HepG2 (cell line): Measurements from ENCODE around the gene KRT17. TPM values are rescaled to one million over a fixed set of nuclear protein-coding genes. Genes with fewer than 3 reads are reported as not detected.

Experiments used
- ATAC-seq: fragments of 200-7000 bp; cut with Tn5 transposase; 3 replicates; pipeline ENCODE4 v1.9.1; 2020; ENCODE audit warnings: mild to moderate bottlenecking, moderate library complexity
- BruUV-seq: library from RNA; stranded (reverse); fragments of 400-500 nt; replicated peaks from 2 replicates; lab custom pipeline; 2021; lab: Mats Ljungman, UMichigan
- CTCF ChIA-PET: fragments of 300-600 bp; formaldehyde crosslinking; extraction: SDS; loops from one replicate; lab custom pipeline; 2021; ENCODE audit warnings: low total read pairs, inconsistent platforms, low intra/inter-chr PET ratio; lab: Yijun Ruan, JAX
- POLR2A ChIA-PET: fragments of 350-600 bp; sonication (Branson Sonifier 250); formaldehyde crosslinking; loops from one replicate; lab custom pipeline; 2020; ENCODE audit warnings: antibody characterized with exemption, inconsistent platforms; lab: Yijun Ruan, JAX
- DNase-seq: peaks from one replicate; pipeline ENCODE4 v3.0.0-alpha.2; 2015; ENCODE audit warnings: low spot score
- FAIRE-seq: peaks from 3 replicates; lab custom pipeline; 2011; peaks lifted over from hg19 to GRCh38; lab: Jason Lieb, UNC
- H2AFZ ChIP-seq: one replicate; pipeline ENCODE4 v1.6.1; 2011; ENCODE audit warnings: low read length, inconsistent platforms
- H3K27ac ChIP-seq: fragments of 300-600 bp; 3 replicates; pipeline ENCODE4 v1.8.0; 2011; ENCODE audit warnings: mixed run types, mild to moderate bottlenecking, mixed read lengths, low read length, inconsistent platforms; ENCODE audit not compliant: insufficient read depth; ENCODE audit errors: extremely low read length
- H3K27me3 ChIP-seq, 2 experiments: fragments of 200-600 bp in 1 of 2; 2 replicates in 1 of 2; 3 replicates in 1 of 2; pipeline versions ENCODE4 v1.6.0 to v1.8.0; 2011; ENCODE audit warnings: low read length in 2 of 2, mild to moderate bottlenecking in 2 of 2, moderate library complexity in 2 of 2, inconsistent platforms in 1 of 2; ENCODE audit not compliant: insufficient read depth in 2 of 2, control insufficient read depth in 1 of 2
- H3K36me3 ChIP-seq, 2 experiments: fragments of 200-600 bp in 1 of 2; replicated peaks in 1 of 2; 2 replicates in 1 of 2; 3 replicates in 1 of 2; pipeline versions ENCODE4 v1.5.1 to v1.8.0; 2011; ENCODE audit warnings: low read length in 2 of 2, inconsistent platforms in 1 of 2; ENCODE audit not compliant: insufficient read depth in 2 of 2, control insufficient read depth in 1 of 2
- H3K4me1 ChIP-seq: 2 replicates; pipeline ENCODE4 v1.5.1; 2012; ENCODE audit warnings: low read length, inconsistent platforms; ENCODE audit not compliant: insufficient read depth
- H3K4me2 ChIP-seq: 2 replicates; pipeline ENCODE4 v1.6.0; 2011; ENCODE audit warnings: low read depth, low read length, inconsistent platforms
- H3K4me3 ChIP-seq, 3 experiments: fragments of 200-600 bp in 1 of 3; sonication (generic), shearing (Covaris generic) in 1 of 3; replicated peaks in 1 of 3; 2 replicates each; pipeline ENCODE4 v1.5.1; 2011 to 2016; ENCODE audit warnings: low read length in 3 of 3, inconsistent platforms in 2 of 3, low read depth in 2 of 3, mild to moderate bottlenecking in 2 of 3, control low read depth in 1 of 3, mixed read lengths in 1 of 3; ENCODE audit not compliant: insufficient read depth in 1 of 3
- H3K79me2 ChIP-seq: one replicate; pipeline ENCODE4 v1.6.1; 2011; ENCODE audit warnings: low read length, inconsistent platforms; ENCODE audit not compliant: insufficient read depth
- H3K9ac ChIP-seq: 2 replicates; pipeline ENCODE4 v1.6.0; 2011; ENCODE audit warnings: mild to moderate bottlenecking, low read depth, low read length, inconsistent platforms; ENCODE audit not compliant: insufficient read depth
- H3K9me3 ChIP-seq: 2 replicates; pipeline ENCODE4 v1.5.1; 2012; ENCODE audit warnings: mild to moderate bottlenecking, low read length
- H4K20me1 ChIP-seq: 2 replicates; pipeline ENCODE4 v1.6.0; 2011; ENCODE audit warnings: inconsistent platforms, mild to moderate bottlenecking, low read length, moderate library complexity; ENCODE audit not compliant: insufficient read depth
- FOXK1 ChIP-seq: sonication (generic); formaldehyde crosslinking; IDR thresholded peaks from 2 replicates; pipeline ENCODE4 v1.4.0; 2020; ENCODE audit warnings: low read depth, missing genetic modification reagents, borderline replicate concordance
- HNRNPL ChIP-seq: fragments of 200-400 bp; formaldehyde crosslinking; IDR thresholded peaks from 2 replicates; pipeline ENCODE4 v1.6.1; 2017; ENCODE audit warnings: mild to moderate bottlenecking, low read depth, low read length
- MTA1 ChIP-seq: sonication (generic); formaldehyde crosslinking; IDR thresholded peaks from 2 replicates; pipeline ENCODE4 v1.4.0; 2020; ENCODE audit warnings: missing genetic modification reagents, mild to moderate bottlenecking, borderline replicate concordance
- MYNN ChIP-seq: sonication (generic); formaldehyde crosslinking; IDR thresholded peaks from 2 replicates; pipeline ENCODE4 v1.4.0; 2020; ENCODE audit warnings: mild to moderate bottlenecking, low read depth, missing genetic modification reagents
- ZNF496 ChIP-seq: sonication (generic); formaldehyde crosslinking; IDR thresholded peaks from 2 replicates; pipeline ENCODE4 v1.8.1; 2023; ENCODE audit warnings: mild to moderate bottlenecking, moderate library complexity, missing genetic modification reagents; ENCODE audit not compliant: insufficient replicate concordance
- WGBS: methylation state at CpG from one replicate; pipeline ENCODE4 v1.1.6; 2017; ENCODE audit warnings: low lambda C conversion rate; 5-methylcytosine and 5-hydroxymethylcytosine counted together
- in situ Hi-C: cut with HindIII; loops from 2 replicates; pipeline ENCODE4 v1.10.0; 2017; ENCODE audit warnings: low pct_unique_long_range_greater_than_20kb; ENCODE audit not compliant: extremely low pct_ligation_motif_present
- intact Hi-C: fragments of 100-400 bp; cut with micrococcal nuclease; formaldehyde crosslinking; loops from one replicate; pipeline ENCODE4 v1.10.0; 2022; ENCODE audit not compliant: unreplicated experiment
- polyA plus RNA-seq, 8 experiments: library from polyadenylated mRNA; depleted of rRNA in 3 of 8; stranded (reverse) in 7 of 8; unstranded in 1 of 8; fragments of >200 nt; fragmentation: Illumina TruSeq in 4 of 8; extraction: Trizol in 4 of 8; gene quantifications; 2 replicates each; pipeline versions ENCODE4 v1.2.1 to v1.2.3, GENCODE V29; 2011 to 2016; ENCODE audit warnings: low read depth in 4 of 8, missing spikeins in 1 of 8, mixed read lengths in 1 of 8; ENCODE audit not compliant: insufficient read depth in 1 of 8
- total RNA-seq, 5 experiments: library from RNA; depleted of rRNA; stranded (reverse); fragments of >200 nt; fragmentation: Illumina TruSeq; extraction: Trizol; gene quantifications; 2 replicates each; pipeline ENCODE4 v1.2.3, GENCODE V29; 2016; ENCODE audit warnings: low read depth in 1 of 5
- TF ChIP-seq, protein P1 (sequence below): sonication (generic); formaldehyde crosslinking; IDR thresholded peaks from 2 replicates; pipeline ENCODE4 v1.5.0; 2020; ENCODE audit warnings: mild to moderate bottlenecking, missing genetic modification reagents, borderline replicate concordance

Gene KRT17
- total and polyA plus RNA-seq, 2 of the 13 experiments (the other 11 are each of a cell fraction or from before 2014, with no cell fraction given), result 0.38 to 0.82 TPM

GRCh38 chr17:41636652-41637051, 12.3 kb upstream of the KRT17 start:
- Histone ChIP-seq H3K9me3 (no peaks in the 10 kb centered on the region), H3K27ac (no peak overlapping the region), H3K27me3 (peaks cover 2 to 21% of the 10 kb centered on the region in 2 experiments; a peak in 2 of 5 replicates), H3K36me3 (no peaks in the 10 kb centered on the region), H2AFZ (no peak overlapping the region), H3K4me2 (no peak overlapping the region), H3K4me1 (peaks cover 13% of the 10 kb centered on the region), H3K4me3 (no peak overlapping the region), H3K9ac (no peak overlapping the region), H4K20me1 (no peaks in the 10 kb centered on the region), H3K79me2 (no peaks in the 10 kb centered on the region)
- CTCF ChIA-PET, result interaction anchor here (1.5 kb wide), 1 partner anchor 11 kb away, joined by 3 read pairs; no protein-coding TSS in a partner anchor
- POLR2A ChIA-PET, result no interaction called here
- in situ Hi-C loops, result no loop called here
- no peak for DNase-seq
- intact Hi-C loops, result no loop called here
- FAIRE-seq, result no peak
- 70% methylated on average over 8 of the region's 9 CpGs for WGBS
- no peak for ATAC-seq
- TF ChIP-seq FOXK1 (CRISPR knock-in tag), result no peak
- 0 out of 2 replicates have a peak, but pooled peaks have one; percentile 35 for TF ChIP-seq HNRNPL
- BruUV-seq, result no TSS peak

GRCh38 chr17:41635121-41636097, 11.0 kb upstream of the KRT17 start:
- no peaks in the 10 kb centered on the region for H3K9me3 ChIP-seq
- 0 out of 2 replicates have a peak overlapping the region, but pooled peaks have one; percentile 1 for H3K9ac ChIP-seq
- in situ Hi-C loops (no loop called here), intact Hi-C loops (no loop called here)
- H4K20me1 ChIP-seq, result no peaks in the 10 kb centered on the region
- H3K27ac ChIP-seq, result no peak overlapping the region
- peaks cover 19% of the 10 kb centered on the region for H3K4me1 ChIP-seq
- no TSS peak for BruUV-seq
- H3K36me3 ChIP-seq, result no peaks in the 10 kb centered on the region
- H3K79me2 ChIP-seq, result no peaks in the 10 kb centered on the region
- H3K4me3 ChIP-seq, result no peak overlapping the region
- H3K27me3 ChIP-seq, result peaks cover 2 to 21% of the 10 kb centered on the region in 2 experiments; a peak in 2 of 5 replicates
- DNase-seq (no peak), FAIRE-seq (no peak), ATAC-seq (peak; percentile 42)
- ChIA-PET POLR2A (no interaction called here), CTCF (interaction anchor here (1.2 to 1.5 kb wide), 2 partner anchors 12 to 27 kb away, joined by 3 to 4 read pairs; no protein-coding TSS in a partner anchor)
- WGBS, result 34% methylated on average over 23 of the region's 28 CpGs
- no peak overlapping the region for H2AFZ ChIP-seq
- H3K4me2 ChIP-seq, result peak overlapping the region; percentile 33
- TF ChIP-seq, protein P1, sequence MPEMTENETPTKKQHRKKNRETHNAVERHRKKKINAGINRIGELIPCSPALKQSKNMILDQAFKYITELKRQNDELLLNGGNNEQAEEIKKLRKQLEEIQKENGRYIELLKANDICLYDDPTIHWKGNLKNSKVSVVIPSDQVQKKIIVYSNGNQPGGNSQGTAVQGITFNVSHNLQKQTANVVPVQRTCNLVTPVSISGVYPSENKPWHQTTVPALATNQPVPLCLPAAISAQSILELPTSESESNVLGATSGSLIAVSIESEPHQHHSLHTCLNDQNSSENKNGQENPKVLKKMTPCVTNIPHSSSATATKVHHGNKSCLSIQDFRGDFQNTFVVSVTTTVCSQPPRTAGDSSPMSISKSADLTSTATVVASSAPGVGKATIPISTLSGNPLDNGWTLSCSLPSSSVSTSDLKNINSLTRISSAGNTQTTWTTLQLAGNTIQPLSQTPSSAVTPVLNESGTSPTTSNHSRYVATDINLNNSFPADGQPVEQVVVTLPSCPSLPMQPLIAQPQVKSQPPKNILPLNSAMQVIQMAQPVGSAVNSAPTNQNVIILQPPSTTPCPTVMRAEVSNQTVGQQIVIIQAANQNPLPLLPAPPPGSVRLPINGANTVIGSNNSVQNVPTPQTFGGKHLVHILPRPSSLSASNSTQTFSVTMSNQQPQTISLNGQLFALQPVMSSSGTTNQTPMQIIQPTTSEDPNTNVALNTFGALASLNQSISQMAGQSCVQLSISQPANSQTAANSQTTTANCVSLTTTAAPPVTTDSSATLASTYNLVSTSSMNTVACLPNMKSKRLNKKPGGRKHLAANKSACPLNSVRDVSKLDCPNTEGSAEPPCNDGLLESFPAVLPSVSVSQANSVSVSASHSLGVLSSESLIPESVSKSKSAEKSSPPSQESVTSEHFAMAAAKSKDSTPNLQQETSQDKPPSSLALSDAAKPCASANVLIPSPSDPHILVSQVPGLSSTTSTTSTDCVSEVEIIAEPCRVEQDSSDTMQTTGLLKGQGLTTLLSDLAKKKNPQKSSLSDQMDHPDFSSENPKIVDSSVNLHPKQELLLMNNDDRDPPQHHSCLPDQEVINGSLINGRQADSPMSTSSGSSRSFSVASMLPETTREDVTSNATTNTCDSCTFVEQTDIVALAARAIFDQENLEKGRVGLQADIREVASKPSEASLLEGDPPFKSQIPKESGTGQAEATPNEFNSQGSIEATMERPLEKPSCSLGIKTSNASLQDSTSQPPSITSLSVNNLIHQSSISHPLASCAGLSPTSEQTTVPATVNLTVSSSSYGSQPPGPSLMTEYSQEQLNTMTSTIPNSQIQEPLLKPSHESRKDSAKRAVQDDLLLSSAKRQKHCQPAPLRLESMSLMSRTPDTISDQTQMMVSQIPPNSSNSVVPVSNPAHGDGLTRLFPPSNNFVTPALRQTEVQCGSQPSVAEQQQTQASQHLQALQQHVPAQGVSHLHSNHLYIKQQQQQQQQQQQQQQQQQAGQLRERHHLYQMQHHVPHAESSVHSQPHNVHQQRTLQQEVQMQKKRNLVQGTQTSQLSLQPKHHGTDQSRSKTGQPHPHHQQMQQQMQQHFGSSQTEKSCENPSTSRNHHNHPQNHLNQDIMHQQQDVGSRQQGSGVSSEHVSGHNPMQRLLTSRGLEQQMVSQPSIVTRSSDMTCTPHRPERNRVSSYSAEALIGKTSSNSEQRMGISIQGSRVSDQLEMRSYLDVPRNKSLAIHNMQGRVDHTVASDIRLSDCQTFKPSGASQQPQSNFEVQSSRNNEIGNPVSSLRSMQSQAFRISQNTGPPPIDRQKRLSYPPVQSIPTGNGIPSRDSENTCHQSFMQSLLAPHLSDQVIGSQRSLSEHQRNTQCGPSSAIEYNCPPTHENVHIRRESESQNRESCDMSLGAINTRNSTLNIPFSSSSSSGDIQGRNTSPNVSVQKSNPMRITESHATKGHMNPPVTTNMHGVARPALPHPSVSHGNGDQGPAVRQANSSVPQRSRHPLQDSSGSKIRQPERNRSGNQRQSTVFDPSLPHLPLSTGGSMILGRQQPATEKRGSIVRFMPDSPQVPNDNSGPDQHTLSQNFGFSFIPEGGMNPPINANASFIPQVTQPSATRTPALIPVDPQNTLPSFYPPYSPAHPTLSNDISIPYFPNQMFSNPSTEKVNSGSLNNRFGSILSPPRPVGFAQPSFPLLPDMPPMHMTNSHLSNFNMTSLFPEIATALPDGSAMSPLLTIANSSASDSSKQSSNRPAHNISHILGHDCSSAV (CRISPR knock-in tag), result no peak
- no peak for TF ChIP-seq ZNF496
- TF ChIP-seq MYNN (CRISPR knock-in tag), result no peak
- TF ChIP-seq MTA1, result no peak
